GM18861 (cell line): Measurements from ENCODE around the gene SORCS1.
A peak's percentile ranks its signal among the peaks of the same experiment; 100 is the strongest.
"Not testable (repeated sequence)": the region's sequence is repeated elsewhere in the genome, so short reads cannot be mapped to it uniquely, and the experiment has no call there.

Source experiments
- ATAC-seq: cut with Tn5 transposase; IDR thresholded peaks from one replicate; pipeline ENCODE4 v1.9.1; 2021; ENCODE audit not compliant: unreplicated experiment

Gene SORCS1

DNA sequence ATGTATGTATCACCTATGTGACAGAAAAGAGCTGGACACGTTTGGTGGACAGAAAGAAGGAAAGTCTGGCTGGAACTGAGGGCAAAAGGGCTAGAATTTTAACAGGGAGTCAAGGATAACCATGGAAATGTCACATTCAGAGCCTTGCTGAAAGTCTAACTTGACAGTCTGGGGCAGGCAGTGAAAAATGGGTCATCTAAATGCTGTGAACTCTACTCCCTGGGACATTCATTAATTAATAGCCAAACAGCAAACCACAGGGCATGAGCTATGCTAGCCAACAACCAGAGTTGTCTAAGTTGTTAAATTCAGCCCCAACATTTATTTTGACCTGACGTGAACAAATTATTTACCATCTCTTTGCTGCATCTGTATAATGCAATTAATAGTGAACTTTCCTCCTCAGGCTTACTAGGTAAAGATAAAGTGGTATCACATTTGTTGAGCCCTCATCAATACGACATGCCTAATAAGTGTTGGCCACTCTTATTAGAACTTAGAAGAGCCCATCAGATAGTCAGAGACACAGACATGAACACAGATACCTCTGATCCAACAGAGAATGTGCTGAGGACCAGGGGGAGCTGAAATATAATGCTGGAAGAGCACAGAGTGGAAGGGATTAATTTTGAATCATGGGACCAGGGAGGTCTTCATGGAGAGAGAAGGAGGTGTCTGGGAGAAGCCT is 109.9 kb downstream of the SORCS1 start:
- ATAC-seq = peak; percentile 59

DNA sequence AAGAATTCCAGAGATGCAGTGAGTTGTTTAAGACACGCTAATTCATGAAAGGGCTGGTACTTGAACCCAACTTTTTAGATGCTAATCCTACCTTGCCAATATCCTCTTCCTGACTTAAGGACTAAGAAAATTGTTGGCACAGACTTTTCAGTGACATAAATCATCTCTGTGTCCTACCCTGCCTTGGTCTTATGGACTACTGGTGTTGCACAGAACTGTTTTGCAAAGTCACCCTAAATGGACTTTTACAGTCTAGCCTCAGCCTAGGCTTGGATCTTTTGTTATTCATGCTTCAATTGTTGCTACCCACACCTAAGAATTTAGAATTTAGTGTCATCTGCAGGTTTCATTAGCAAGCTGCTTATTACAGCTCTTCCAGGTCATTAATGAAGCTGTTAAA is 112.7 kb downstream of the SORCS1 start:
- ATAC-seq = no peak

DNA sequence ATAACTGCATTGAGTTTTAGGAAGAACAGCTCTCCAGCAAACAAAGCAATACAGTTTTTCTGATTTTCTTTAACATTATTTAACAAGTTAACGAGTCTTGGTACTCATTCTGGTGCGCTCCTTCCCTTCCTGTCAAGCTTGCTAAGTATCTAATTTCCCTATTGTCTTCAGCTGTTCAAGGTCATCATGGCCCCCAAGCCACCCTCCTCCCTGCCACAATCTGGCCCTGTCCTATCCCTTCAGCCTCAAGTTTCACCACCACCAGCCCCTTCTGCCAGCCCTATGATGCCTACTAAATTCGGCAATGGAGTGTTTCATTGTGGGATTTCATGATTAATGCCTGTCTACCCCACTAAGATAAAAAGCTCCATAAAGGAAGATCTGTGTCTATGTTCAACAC is 121.0 kb downstream of the SORCS1 start:
- no peak for ATAC-seq

DNA sequence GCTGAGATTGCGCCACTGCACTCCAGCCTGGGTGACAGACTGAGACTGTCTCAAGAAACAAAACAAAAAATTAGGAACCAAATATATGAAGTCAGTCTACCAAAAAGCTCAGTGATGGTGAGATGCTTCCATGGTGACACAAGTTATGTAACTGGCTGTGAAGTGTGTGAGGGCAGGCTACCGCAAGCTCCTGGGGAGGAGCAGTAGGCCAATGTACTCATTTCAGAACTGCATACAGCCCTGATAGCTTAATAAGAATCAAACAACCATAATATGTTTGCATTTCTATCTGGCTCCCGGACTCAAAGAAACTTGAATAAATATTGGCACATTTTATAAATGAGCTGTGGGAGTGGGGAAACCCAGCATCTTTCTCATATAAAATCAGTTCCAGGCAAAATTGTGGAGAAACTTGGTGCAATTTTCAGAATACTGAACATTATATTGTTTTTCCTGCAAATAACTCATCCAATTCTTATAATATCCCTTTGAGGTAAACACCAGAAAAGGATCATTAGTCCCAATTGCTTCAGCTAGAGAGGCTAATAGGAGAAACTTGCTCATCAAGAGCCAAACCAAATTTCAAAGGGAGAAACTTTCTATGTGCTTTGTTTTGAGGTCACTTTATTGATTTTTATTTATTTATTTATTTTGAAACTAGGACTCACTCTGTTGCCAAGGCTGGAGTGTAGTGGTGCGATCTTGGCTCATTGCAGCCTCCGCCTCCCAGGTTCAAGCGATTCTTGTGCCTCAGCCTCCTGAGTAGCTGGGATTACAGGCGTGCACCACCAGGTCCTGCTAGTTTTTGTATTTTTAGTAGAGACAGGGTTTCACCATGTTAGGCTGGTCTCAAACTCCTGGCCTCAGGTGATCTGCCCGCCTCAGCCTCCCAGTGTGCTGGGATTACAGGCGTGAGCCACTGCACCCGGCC is 127.0 kb downstream of the SORCS1 start:
- ATAC-seq = no peak

DNA sequence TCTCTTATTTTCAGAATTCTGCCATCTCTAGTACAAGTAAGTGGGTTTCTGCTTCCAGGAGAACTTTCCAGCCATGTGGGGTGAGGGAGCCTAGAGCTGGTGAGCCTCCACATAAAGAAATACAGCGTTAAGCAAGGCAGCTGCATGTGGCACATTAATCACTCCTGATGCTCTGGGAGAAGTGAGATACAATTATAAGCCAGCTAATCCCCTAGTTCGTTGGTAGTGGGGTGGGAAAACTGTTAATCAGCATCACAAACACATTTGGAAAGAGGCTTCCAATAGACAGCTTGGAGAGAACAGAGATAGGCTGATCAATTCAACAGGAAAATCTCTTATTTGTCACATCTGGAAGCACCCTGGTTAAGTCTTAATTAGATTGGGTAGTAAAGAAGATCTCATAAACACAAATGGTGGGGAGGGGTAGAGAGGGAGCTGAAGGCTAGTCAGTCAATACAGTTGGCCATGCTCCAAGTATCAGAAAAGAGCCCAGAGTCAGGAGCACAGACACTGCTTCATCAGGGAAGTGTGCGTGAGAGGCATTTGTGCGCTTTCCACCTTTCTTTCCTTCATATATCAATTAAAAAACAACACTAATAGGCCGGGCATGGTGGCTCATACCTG is 130.6 kb downstream of the SORCS1 start:
- no peak for ATAC-seq

DNA sequence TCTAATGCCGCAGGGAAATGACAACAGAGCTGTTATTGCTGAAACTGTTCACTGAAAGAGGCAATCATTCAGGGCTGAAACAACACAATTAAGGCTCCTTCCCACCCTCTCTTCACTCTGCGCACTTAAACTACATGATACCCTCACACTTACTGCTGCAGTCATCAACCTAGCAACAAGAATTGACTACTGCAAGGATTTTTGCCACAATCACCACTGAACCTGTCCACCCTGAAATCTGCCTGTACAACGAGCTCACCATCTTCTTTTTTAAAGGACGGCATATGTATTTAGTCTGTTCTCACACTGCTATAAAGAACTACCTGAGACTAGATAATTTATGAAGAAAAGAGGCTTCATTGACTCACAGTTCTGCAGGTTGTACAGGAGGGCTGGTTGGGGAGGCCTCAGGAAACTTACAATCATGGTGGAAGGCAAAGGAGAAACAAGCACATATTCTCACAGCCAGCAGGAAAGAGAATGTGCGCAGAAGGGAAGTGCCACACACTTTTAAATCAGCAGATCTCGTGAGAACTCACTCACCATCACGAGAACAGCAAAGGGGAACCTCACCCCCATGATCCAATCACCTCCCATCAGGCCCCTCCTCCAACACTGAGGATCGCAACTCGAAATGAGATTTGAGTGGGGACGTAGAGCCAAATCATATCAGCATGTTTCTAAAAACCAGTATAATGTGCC is 131.7 kb downstream of the SORCS1 start:
- ATAC-seq = no peak

DNA sequence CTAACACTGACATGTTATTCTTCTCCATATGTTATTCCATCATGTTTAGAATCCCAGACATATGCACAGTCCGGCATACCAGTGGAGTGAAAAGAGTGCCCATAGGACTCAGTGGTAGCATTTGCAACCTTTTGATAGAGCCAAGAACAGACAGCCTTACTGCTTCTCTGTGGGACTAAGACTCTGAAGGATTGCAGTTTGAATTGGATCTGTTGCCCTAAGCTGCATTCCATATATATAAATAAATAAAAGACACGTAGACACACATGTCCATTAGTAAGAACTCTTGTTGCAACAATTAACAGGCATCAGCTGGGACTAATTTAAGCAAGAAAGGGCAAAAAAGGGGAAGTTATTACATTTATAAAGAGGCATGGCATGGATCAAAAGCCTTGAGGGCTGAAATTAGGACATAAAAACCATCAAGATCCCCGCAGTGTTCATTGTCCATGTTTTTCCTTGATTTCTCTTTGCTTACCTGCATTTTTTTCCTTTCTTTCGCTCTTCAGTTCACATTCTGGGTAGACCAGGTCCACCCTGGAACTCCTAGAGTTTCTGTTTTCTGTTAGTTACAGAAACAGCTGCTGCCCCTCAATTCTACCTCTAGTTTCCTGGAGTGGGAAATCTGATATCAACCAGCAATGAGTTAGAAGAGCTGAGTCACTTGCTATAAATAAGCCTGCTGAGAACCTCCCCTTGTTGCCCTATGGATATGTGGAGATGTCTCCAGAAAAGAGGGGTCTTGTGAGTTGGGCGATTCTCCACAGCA is 132.4 kb downstream of the SORCS1 start:
- no peak for ATAC-seq

DNA sequence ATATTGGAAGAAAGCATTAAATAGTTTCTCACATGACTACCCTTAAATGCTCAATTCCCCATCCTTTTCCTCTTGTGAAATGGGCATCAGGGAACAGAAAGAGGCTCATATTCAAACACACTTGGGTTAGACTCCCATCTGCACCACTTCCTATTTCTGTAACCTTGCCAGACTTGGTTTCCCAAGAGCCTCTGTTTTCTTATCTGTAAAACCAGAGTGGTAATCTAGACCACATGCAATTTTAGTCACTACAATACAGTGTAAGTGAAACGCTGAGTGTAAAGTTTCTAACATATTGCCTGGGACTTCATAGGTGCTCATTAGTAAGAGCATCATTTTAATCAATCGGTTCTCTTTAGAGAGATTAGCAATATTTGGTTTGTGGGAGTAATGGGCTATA is 136.3 kb downstream of the SORCS1 start:
- ATAC-seq = no peak

DNA sequence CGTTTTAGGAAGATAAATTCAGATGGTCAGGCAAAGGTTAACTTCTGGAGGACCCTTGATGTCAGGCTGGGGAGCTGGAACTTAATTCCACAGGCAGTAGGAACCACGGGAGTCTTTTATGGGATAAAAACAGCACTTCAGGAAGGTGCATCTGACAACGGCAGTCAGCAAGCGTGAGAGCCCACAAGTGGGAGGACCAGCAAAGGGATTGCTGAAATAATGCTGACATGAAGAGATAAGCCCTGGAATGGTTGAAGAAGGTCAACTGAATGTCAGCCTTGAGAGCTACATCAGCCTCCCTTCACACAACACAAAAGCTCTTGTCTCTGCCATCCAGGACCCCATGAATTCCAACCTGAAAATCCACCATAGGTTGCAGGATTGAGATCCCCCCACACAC is 138.8 kb downstream of the SORCS1 start:
- no peak for ATAC-seq

DNA sequence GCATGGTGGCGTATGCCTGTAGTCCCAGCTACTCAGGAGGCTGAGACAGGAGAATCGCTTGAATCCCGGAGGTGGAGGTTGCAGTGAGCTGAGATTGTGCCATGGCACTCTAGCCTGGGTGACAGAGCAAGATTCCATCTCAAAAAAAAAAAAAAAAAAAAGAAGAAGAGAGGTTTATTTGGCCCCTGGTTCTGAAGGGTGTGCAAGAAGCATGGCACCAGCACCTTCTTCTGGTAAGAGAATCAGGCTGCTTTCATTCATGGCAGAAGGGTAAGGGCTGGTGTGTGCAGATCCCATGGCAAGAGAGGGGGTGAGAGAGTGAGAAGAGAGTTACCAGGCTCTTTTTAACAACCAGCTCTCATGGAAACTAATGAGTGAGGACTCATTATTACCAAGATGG is 140.5 kb downstream of the SORCS1 start:
- not testable (repeated sequence) for ATAC-seq

DNA sequence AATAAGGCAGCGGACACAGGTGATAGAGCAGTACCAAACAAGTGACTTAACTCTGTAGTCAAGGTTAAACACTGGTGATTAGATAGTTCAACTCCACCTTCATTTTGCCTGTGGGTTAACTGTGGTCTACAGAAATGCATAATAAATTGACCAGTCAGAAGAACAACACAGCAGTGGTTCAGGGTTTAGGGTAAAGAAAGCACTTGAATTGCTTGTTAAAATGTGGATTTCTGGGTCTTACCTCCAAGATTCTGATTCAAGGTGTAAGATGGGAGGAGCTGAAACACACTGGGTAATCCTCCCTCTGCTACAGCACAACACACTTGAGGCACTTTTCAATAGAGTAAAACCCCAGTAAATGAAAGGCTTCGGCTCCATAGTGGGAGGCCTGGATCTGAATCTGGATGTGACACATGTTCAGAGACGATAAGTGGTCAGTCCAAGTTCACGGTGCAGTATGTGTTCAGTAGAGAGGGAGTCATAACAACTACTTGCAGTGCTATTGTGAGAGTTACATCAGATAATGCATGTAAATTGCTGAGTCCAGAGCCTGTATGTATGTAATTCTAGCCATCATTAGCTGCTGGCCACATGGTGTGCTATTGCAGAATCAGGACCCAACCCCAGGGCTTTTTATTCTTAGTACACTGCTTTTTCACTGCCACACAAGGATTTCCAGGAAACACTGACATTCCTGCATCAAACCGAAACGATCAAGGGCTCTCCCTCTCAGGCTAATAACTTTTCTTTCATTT is 141.7 kb downstream of the SORCS1 start:
- ATAC-seq = no peak

DNA sequence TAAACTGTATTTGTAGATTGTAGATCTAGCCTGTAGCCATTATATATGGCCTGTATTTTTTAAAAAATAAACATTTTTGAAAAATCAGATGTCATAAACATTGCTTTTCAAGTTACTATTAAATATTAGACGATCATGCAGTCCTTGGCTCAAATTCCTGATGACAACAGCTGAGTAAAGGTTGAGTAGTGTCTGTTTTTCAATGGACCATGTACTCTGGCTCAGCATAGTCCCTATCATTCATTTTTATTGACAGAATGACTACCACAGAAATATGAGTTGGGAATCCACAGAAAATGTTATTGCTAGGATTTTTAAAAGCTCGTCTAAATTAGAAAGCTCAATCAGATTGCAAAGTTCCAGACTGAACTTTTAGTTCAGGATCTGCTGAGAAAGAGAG is 145.4 kb downstream of the SORCS1 start:
- ATAC-seq = no peak

DNA sequence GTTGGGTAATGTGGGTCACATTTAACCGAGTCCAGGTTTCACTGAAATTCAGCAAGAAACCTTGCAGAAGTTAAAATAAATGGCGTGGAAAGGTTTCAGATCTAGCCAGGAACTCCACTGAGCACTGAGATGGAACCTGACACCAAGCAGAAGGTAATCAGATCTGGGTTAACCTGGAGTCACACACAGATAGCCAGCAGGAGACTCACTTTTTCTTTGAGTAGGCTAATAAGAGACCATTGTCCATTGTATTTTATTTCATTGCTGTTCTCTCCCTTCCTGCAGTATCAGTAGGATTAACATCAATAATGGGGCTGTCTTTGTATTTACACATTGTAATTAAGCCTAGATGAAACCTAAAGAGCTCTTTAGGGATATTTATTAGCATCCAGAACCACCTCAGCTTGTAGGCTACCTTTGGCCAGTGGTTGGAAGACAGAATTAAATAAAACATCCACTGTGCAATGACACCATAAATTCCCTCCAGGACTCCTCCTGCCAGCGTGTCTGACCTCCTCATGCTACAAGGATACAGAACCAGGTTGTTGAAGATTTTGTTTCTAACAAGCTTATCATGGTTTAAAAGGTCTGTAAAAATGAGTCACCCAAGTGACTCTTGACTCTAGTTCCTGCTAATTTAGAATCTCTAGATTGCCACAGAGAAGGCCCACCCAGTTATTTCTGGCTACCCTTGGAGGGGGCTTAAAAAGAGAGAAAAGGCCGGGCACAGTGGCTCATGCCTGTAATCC is 151.1 kb downstream of the SORCS1 start:
- ATAC-seq = no peak

DNA sequence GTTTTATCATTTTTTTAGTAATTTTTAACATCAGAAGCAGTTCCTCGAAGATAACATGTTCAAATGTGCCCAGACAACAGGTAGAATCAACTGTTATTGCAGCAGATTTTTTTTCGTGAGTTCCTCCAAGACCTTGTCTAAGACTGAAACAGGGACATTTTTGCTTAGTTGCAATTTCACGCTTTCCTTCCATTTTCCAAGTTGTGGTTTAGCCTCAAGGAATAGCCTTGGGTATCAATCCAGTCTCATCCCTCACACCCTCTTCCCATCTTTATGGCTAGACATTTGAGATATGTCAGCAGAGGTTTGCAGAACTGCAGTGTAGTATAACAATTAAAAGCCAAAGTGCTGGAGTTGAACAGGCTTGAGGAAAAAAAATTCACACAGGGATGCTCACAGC is 152.5 kb downstream of the SORCS1 start:
- no peak for ATAC-seq

DNA sequence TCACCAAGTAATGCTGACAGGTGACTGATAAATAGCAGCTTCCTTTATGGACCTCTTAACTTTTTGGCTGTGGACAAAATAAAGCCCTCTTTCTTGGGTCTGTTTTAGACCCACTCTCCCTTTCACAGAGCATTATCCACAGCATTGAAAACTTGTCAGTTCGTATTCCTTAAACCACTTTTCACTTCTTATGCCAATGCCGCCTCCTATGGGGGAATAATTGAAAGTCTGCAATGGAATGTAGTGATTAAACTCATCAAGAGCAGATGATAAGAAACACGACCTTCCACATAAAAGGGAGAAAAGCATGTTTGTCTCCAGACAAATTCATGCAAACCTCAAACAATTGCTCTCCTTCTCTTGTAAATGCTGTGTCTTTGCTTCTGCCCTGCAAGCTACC is 153.4 kb downstream of the SORCS1 start:
- ATAC-seq = no peak

DNA sequence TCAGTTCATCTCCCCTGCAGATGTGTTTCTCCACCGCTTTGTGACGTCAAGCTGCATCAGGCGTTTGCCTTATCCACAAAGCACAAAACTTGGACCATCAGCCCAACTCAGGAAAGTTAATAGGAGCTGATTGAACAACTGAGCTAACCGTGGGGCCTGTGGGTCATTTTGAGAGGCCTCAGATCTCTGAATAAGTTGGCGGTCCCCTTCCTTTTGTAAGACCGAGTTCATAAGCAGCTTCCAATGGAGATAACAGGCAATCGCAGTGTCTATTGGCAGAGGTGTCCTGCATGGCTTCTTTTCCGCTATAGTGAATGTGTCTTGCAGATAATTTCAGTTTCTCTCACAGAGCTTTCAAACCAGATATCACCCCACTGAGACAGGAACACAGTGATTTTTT is 154.0 kb downstream of the SORCS1 start:
- no peak for ATAC-seq

DNA sequence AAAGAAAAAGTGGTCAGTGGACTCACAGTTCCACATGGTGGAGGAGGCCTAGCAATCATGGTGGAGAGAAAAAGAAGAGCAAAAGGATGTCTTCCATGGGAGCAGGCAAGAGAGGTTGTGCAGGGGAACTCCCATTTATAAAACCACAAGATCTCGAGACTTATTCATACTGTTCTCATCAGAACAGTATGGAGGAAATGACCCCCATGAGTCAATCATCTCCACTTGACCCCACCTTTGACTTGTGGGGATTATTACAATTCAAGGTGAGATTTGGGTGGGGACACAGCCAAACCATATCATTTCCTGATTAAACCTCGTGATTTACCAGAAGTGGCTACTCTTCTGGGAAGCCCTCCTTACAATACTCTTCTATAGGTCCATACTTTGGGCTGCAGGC is 160.1 kb downstream of the SORCS1 start:
- no peak for ATAC-seq

DNA sequence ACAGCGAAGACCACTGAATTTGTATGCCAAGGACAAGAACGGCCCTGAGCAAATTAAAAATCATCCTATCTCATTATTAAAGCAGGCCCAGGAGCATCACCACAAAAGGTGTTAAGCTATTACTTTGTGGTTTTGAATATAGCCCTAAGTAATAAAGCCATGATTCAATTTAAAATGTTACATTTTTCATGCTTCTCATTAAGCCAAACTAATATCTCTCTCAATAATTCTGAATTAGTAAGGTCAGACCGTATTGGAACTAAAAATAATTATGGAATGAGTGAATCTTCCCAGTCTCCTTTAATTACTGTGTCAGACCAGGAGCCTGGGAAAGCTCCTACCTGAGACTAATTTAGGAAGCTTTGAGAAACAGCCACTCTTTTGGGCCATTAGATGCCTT is 162.4 kb downstream of the SORCS1 start:
- no peak for ATAC-seq

DNA sequence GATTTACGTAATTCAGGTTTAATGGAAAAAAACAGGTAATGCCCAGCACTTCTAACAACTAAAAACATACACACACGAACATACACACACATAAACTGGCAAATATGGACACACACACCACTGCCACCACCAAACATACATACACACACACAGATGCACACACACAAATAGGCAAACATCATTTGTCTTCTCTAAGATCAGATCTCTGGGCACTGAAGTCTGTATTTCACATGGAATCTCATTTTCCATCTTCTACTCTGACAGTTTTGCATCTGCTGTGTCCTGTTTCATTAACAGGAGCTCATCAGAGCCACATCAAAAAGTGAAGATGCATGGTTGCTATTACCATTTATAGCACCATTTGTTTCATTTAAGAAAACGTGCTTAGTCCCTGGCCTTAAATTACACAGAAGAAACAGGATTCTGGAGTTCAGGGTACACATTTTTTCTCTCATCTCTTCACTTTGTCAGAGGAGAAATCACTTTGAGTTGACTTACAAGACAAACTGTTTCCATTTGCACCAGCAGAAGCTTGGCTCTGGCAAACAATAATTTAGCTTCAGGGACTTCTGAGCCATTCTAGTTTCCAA is 165.3 kb downstream of the SORCS1 start:
- ATAC-seq = no peak
